Measurements from ENCODE around the gene CARD11.

CARD11 gene

GRCh38 chr7:2882111-2882510 is 161.6 kb downstream of the CARD11 start:
- in situ Hi-C loops (cut with MboI; ENCODE audit: low sequenced_read_pairs) = no loop called here

DNA sequence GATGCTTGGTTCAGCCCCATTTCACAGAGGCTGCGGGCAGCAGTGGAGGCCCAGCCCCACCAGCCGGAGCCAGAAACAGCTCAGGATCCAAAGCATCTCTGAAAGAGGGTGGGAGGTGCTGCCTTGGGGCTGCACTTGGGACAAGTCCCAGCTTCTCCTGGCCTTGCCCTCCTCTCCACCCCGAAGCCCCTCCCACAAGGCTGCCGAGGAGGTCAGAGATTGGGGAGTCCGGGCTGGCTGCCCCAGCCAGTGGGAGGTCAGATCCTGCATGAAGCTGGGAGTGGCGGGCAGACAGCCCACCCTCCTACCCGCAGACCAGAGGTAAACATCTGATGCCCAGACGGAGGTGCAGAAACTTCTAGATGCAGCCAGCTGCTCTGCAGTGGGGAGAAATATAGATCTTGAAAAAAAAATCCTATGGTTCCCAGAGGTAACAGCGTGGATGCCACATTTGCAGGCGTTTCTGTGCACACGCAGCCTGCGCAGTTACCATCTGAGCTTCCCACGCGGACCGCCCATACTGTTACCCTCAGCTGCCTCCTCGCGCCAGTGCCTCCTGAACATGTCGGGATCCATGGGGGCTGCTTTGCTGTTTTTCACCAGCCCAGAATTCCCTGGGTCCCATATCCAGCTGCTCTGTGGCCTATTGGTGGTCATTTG is 162.7 kb downstream of the CARD11 start:
- in situ Hi-C loops (cut with MboI; ENCODE audit: low sequenced_read_pairs) = no loop called here

DNA sequence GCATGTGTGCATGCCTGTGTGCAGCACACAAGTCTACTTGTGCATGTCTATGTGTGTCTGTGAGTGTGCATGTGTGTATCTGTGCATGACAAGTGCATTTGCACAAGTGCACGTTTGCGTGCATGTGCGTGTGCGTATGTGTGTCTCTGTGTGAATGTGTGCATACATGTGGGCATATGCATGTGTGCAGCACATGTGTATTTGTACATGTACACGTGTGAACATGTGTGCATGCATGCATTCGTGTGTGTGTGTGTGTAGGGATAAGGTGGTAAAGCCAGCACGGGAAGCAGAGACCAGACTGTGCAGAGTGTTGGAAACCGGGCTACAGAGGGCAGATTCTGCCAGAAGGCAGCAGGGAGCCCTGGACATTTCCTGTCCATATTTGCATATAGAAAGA is 163.6 kb downstream of the CARD11 start:
- in situ Hi-C loops (cut with MboI; ENCODE audit: low sequenced_read_pairs) = no loop called here

- in situ Hi-C loops (cut with MboI; ENCODE audit: low sequenced_read_pairs) = loop anchor here (10.0 kb wide), 1 partner anchor 265 kb away; no protein-coding TSS in a partner anchor
Observed at GRCh38 chr7:2879354-2879753, 164.3 kb downstream of the CARD11 start.

- in situ Hi-C loops (cut with MboI; ENCODE audit: low sequenced_read_pairs) = loop anchor here (10.0 kb wide), 1 partner anchor 266 kb away; no protein-coding TSS in a partner anchor
Observed at GRCh38 chr7:2878306-2878705, 165.4 kb downstream of the CARD11 start.

- in situ Hi-C loops (cut with MboI; ENCODE audit: low sequenced_read_pairs) = loop anchor here (10.0 kb wide), 1 partner anchor 269 kb away; no protein-coding TSS in a partner anchor
Observed at GRCh38 chr7:2876031-2876731, 167.5 kb downstream of the CARD11 start.

GRCh38 chr7:2873686-2874551 is 169.7 kb downstream of the CARD11 start:
- in situ Hi-C loops (cut with MboI; ENCODE audit: low sequenced_read_pairs) = loop anchor here (10.0 to 25.0 kb wide), 2 partner anchors 271 to 1013 kb away; no protein-coding TSS in a partner anchor

DNA sequence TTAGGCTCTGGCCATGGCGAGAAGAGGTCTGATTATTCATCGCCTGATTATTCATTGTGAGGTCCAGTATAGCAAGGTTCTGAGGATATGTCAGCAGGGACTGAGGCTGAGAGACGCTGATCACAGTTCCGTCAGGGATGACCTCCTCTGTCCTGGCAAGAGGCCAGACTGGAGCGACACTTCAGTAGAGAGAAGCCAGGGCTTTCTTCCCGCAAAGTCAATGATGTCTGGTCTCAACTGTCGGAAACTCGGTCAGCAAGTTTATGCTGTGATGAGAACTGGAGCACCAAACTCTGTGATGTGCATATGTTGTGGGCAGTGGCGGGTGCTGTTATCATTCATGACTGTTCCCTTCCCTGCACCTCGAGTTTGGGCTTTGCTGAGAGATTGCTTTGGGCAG is 170.5 kb downstream of the CARD11 start:
- in situ Hi-C loops (cut with MboI; ENCODE audit: low sequenced_read_pairs) = loop anchor here (10.0 to 25.0 kb wide), 2 partner anchors 272 to 1014 kb away; no protein-coding TSS in a partner anchor

DNA sequence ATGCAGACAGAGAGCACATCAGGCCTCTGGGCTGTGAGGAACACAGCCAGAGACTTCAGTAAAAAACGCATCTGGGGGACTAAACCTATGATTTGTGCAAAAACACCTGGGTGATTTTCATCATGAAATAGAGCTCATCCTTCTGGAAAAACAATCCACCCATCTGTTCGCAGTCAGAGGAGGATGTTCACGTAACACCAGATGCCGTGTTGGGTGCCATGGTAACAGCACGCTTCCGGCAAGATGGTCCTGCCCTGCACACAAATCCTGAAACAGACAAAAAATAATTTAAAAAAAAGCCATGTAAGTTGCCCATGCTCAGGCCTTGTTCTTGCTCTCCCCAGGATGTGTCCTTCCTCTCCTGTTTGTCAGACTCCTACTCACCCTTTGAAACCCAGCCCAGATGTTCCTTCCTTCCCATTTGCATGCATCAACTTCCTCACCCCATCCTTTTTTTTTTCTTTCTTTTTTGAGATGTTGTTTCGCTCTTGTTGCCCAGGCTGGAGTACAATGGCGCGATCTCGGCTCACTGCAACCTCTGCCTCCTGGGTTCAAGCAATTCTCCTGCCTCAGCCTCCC is 171.3 kb downstream of the CARD11 start:
- in situ Hi-C loops (cut with MboI; ENCODE audit: low sequenced_read_pairs) = loop anchor here (10.0 to 25.0 kb wide), 2 partner anchors 272 to 1015 kb away; no protein-coding TSS in a partner anchor

DNA sequence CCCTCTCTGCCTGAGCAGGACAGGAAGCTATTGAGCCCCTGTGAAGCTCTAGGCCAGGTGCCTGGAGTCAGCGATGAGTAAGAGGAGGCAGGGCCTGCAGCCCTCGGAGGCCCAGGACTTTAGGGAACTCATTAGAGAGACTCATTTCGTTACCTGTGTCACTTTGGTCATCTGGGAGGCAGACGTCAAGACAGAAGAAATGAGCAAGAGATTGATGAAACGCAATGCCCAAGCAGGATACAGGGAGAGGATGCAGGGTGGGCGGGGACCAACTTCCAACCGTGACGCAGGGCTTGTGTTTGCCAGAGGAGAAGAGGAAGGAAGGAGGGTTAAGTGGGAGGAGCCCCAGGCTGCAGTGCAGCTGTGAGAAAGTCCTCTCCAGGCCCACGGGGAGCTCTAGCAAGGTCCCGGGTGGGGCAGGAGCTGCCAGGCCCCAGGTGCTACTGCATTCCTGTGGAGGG is 173.2 kb downstream of the CARD11 start:
- in situ Hi-C loops (cut with MboI; ENCODE audit: low sequenced_read_pairs) = loop anchor here (10.0 to 25.0 kb wide), 2 partner anchors 274 to 1017 kb away; no protein-coding TSS in a partner anchor

DNA sequence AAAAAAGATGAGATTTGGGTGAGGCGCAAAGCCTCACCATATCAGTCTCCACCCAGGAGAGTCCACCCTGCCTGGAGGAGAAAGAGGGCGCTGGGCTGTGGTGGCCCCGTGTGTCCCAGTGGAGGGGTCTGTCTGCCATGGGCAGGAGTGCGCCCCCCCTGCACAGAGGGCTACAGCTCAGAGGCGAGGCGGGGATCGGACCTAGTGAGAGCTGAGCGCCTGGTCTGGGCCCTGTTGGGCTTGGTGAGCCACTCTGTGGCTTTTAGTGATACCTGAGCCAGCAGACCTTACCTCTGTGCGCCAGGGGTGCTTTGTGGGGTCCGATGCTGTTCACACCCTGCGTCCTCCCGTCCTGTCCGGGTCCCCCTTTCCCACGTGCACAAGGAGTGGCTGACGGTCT is 173.7 kb downstream of the CARD11 start:
- in situ Hi-C loops (cut with MboI; ENCODE audit: low sequenced_read_pairs) = loop anchor here (10.0 to 25.0 kb wide), 2 partner anchors 275 to 1017 kb away; no protein-coding TSS in a partner anchor

DNA sequence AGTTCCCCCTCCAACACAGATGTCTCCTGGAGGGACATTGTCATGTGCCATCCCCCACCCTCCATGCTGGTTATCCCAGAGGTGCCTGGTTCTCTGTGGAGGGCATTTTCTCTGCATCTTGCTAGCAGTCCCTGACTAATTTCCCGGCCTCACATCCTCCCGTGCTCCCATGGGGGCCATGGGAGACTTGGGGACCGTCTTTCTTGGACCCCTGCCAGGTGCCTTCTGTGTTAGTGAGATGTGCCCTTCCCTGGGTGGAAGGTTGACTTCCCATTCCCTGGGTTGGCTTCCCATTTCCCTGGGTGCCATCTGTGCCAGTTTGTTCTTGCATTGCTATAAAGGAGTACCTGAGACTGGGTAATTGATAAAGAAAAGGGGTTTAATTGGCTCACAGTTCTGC is 177.1 kb downstream of the CARD11 start:
- in situ Hi-C loops (cut with MboI; ENCODE audit: low sequenced_read_pairs) = loop anchor here (25.0 kb wide), 1 partner anchor 1021 kb away; no protein-coding TSS in a partner anchor

GRCh38 chr7:2864999-2865670 is 178.5 kb downstream of the CARD11 start:
- in situ Hi-C loops (cut with MboI; ENCODE audit: low sequenced_read_pairs) = loop anchor here (25.0 kb wide), 1 partner anchor 1022 kb away; no protein-coding TSS in a partner anchor

DNA sequence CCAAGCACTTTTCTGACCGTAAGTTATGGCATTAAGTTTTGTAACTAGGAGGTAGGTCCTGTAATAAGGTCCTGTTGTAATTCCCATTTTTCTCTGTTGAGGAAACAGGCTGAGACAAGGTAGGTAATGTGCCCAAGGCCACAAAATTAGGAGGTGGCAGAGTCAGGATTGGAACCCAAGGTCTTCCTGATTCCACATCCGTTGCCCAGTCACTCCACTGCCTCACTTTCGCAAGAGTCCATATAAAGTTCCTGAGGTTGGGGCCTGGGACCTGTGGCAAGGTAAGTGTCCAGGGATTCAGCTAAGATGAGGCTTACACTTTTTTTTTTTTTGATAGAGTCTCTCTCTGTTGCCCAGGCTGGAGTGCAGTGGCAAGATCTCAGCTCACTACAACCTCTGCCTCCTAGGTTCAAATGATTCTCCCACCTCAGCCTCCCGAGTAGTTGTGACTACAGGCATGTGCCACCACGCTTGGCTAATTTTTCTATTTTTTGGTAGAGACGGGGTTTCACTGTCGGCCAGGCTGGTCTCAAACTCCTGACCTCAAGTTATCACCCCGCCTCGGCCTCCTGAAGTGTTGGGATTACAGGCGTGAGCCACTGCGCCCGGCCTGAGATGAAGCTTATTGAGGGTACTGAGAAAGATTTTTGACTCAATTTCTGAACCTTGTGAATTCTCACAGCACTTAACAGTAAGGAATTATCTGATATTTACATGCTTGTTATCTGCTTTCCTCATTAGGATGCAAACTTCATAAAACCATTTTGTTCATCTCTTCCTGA is 179.3 kb downstream of the CARD11 start:
- in situ Hi-C loops (cut with MboI; ENCODE audit: low sequenced_read_pairs) = loop anchor here (25.0 kb wide), 1 partner anchor 1023 kb away; no protein-coding TSS in a partner anchor

- in situ Hi-C loops (cut with MboI; ENCODE audit: low sequenced_read_pairs) = loop anchor here (25.0 kb wide), 1 partner anchor 1024 kb away; no protein-coding TSS in a partner anchor
Observed at GRCh38 chr7:2863461-2864066, 180.1 kb downstream of the CARD11 start.

GRCh38 chr7:2862831-2863361 is 180.8 kb downstream of the CARD11 start:
- in situ Hi-C loops (cut with MboI; ENCODE audit: low sequenced_read_pairs) = loop anchor here (25.0 kb wide), 1 partner anchor 1024 kb away; no protein-coding TSS in a partner anchor

- in situ Hi-C loops (cut with MboI; ENCODE audit: low sequenced_read_pairs) = loop anchor here (25.0 kb wide), 1 partner anchor 1026 kb away; no protein-coding TSS in a partner anchor
Observed at GRCh38 chr7:2861509-2861908, 182.2 kb downstream of the CARD11 start.

GRCh38 chr7:2860627-2861133 is 183.0 kb downstream of the CARD11 start:
- in situ Hi-C loops (cut with MboI; ENCODE audit: low sequenced_read_pairs) = loop anchor here (25.0 kb wide), 1 partner anchor 1027 kb away; no protein-coding TSS in a partner anchor

Measured in HL-60/S4 treated with retinoic acid at 250 ng/mL for 4 days and 3 days (cell line).